HG03354 (cell line): ENCODE data around the gene RAB4A.

ENCODE experiments used
- ATAC-seq: cut with Tn5 transposase; IDR thresholded peaks from one replicate; pipeline ENCODE4 v1.9.1; 2021; ENCODE audit warnings: mild to moderate bottlenecking; ENCODE audit not compliant: unreplicated experiment, poor library complexity, severe bottlenecking

Gene RAB4A

GRCh38 chr1:229241390-229241789 lies 29.5 kb upstream of the RAB4A start:
- no peak for ATAC-seq

GRCh38 chr1:229243638-229244037 lies 27.3 kb upstream of the RAB4A start:
- ATAC-seq = no peak

GRCh38 chr1:229244091-229244490 lies 26.8 kb upstream of the RAB4A start:
- no peak for ATAC-seq

GRCh38 chr1:229247871-229248270 lies 23.0 kb upstream of the RAB4A start:
- ATAC-seq = no peak

- no peak for ATAC-seq
Observed at GRCh38 chr1:229248821-229249817, 21.8 kb upstream of the RAB4A start.

DNA sequence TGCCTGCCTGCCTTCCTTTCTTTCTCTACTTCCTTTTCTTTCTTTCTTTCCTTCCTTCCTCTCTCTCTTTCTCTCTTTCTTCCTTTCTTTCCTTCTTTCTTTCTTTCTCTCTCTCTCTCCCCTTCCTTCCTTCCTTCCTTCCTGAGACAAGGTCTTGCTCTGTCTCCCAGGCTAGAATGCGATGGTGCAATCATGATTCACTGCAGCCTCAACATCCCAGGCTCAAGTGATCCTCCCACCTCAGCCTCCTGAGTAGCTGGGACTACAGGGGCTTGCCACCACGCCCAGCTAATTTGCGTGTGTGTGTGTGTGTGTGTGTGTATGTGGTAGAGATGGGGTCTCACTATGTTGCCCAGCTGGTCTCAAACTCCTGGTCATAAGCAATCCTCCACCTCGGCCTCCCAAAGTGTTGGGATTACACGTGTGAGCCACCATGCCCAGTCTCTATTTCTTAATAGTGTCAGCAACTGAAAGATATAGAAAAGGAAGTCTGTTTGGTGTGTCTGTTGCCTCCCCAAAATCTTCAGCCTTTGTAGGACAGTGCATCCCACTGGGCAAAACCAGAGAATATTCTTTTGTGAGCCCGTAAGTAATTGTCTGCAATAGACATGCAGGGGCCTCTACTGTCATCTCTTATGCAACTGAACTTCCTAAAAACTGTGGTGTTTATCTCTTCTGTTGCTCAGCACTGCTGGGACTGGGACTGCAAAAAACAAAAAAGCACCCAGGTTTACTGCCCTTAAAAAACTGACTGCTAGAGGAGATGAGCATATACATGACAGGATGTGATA lies 20.9 kb upstream of the RAB4A start:
- ATAC-seq = no peak

DNA sequence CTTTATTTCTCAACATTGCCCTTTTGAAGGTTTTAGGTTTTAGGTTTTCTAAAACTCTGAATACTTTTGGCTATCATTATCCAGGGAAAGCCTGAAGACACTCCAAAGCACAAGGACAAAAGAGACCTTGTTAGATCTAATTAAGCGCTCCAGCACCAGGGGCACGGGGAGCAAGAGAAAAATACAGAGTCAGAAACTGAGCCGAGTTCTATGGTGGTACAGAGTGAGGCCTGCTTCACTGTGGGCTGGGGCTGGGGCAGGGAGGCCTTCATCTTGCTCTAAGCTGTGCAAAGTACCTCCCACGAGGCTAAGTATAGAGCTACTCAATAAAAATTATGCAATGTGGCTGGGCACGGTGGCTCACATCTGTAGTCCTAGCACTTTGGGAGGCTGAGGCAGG lies 19.7 kb upstream of the RAB4A start:
- ATAC-seq = no peak

GRCh38 chr1:229252228-229252984 lies 18.5 kb upstream of the RAB4A start:
- no peak for ATAC-seq

- peak; percentile 62 for ATAC-seq
Observed at GRCh38 chr1:229253151-229253974, 17.5 kb upstream of the RAB4A start.

DNA sequence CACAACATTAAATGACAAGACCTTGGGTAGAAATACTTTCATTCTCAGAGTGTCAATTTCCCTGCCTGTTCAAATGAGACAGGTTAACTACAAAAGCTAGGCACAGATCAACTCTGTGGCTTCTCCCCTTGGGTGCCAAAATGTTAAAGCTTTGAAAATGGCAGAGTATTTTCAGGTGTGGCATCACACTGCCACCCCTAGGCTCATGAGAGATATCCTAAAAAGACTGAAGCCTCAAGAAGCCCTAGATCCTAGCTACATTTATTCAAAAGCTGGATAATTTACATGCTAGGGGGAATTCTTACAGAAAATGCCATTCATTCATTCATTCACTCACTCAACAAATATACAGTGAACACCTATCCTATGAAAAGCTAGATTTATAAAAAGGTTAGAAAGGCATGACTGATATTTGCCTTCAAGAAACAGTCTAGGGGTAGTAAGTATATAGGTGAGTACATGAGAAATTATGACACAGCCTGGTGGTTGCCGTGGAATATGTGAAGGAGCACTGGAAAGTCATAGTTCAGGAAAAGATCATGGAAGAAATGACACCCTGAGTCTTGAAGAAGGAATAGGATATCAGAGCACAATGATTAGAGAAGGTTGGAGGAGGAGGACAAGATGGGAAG lies 15.9 kb upstream of the RAB4A start:
- no peak for ATAC-seq

DNA sequence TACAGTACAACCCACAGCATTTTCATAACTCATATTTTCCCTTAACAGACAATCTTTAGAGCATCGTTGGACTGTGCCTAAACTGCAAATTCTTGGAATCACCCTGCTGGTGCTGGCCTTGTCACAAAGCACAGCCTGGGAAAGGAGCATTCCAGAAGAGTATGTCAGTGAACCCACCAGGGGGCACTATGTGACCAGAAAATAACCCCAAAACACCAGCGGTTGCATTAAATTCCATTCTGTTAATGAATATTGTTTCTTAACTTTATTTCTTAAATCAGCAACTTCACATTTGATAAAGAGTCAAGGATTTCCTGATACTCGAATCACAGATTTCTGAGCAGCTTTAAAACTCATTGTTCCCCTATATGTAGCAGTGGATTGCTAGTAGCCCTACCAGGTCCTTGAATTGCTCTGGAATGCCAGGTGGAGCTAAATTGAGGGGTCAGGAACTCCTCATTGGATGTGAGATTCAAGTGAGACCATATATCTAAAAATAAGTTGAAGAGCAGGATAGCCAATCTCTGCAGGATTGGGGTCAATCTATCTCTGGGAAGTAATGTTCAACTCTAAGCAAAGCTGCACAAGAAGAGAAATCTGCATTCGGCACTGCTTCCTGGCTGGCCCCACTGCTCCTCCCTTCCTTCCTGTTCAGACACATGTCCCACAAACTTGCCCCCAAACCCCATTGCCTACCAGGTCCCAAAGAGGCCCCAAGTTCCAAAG lies 12.7 kb upstream of the RAB4A start:
- ATAC-seq = no peak

GRCh38 chr1:229258757-229259060 lies 12.2 kb upstream of the RAB4A start:
- no peak for ATAC-seq

DNA sequence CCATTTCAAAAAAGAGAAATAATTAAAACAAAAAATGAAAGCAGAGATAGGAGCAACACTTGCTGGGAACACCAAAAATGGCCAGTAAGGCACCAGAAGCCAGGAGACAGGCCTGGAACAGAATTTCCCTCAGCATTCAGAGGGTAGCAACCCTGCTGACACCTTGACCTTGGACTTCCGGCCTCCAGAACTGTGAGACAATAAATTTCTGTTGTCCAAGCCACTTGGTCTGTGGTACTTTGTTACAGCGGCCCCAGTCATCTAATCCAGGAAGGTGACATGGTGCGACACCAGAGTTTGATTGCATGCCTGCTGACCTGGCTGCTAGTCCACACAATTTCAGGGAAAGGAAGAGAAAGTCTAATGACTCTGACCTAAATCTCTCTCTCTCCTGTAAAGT lies 10.6 kb upstream of the RAB4A start:
- ATAC-seq = no peak

- ATAC-seq = no peak
Observed at GRCh38 chr1:229262239-229262638, 8.7 kb upstream of the RAB4A start.

DNA sequence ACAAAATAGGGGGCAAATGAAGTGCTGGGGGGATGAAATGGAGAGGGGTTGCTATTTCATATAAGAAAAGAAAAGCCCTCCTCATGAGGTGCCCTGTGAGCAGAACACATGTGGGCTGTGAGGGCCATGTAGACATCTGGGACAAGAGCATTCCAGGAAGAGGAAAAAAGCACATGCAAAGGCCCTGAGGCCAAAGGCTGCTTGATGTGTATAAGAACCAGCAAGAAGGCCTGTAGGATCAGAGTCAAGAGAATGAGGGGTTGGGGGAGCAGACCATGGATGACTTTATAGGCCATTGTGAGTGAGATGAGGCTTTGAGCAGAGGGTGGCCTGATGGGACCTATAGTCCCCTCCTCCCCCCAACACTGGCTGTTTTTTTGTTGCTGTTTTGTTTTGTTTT lies 7.7 kb upstream of the RAB4A start:
- ATAC-seq = no peak

DNA sequence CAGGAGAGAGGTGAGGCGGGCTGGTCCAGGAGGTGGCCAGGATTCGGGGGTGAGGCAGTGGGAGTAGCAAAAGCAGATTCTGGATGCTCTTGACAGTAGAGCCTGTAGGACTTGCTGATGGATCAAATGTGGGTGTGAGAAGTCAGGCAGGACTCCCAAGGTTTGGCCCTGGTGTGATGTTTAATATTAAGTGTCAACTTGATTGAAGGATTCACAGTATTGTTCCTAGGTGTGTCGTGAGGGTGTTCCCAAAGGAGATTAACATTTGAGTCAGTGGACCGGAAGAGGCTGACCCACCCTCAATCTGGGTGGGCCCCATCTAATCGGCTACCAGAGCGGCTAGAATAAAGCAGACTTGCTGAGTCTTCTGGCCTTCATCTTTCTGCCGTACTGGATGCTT lies 6.8 kb upstream of the RAB4A start:
- no peak for ATAC-seq

DNA sequence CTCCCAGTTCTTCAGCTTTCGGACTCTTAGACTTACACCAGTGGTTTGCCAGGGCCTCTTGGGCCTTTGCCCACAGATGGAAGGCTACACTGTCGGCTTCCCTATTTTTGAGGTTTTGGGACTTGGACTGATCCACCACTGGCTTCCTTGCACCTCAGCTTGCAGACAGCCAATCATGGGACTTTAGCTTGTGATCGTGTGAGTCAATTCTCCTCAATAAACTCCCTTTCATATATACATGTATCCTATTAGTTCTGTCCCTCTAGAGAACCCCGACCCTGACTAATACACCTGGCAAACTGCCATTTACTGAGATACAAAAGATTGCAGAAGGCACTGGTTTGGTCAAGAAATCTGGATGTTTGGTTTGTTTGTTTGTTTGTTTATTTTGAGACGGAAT lies 6.4 kb upstream of the RAB4A start:
- ATAC-seq = no peak

- no peak for ATAC-seq
Observed at GRCh38 chr1:229266274-229266673, 4.6 kb upstream of the RAB4A start.
